VCaP (cell line): Measurements from ENCODE around the gene SMG7.

ENCODE experiments used
- H3K27ac ChIP-seq: fragments of 450-650 bp; 2 replicates; pipeline ENCODE4 v1.5.1; 2017
- TF ChIP-seq, protein P1 (sequence below): fragments of 450-650 bp; conservative IDR thresholded peaks from 2 replicates; pipeline ENCODE4 v1.5.1; 2017; ENCODE audit warnings: mild to moderate bottlenecking, moderate library complexity

SMG7 gene

DNA sequence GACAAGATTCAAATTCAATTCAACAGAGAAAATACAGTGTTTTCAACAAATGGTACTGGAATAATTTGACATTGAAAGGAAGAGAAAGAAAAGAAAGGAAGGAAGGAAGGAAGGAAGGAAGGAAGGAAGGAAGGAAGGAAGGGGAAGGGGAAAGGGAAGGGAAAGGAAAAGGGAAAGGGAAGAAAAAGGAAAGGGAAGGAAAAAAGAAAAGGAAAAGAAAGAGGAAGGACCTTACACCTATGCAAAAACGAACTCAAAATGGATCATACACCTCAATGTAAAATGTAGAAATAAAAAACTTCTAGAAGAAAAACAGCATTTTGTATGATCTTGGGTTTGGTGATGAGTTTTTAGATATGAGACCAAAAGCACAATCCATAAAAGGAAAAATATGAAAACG lies 34.2 kb upstream of the SMG7 start:
- TF ChIP-seq, protein P1, sequence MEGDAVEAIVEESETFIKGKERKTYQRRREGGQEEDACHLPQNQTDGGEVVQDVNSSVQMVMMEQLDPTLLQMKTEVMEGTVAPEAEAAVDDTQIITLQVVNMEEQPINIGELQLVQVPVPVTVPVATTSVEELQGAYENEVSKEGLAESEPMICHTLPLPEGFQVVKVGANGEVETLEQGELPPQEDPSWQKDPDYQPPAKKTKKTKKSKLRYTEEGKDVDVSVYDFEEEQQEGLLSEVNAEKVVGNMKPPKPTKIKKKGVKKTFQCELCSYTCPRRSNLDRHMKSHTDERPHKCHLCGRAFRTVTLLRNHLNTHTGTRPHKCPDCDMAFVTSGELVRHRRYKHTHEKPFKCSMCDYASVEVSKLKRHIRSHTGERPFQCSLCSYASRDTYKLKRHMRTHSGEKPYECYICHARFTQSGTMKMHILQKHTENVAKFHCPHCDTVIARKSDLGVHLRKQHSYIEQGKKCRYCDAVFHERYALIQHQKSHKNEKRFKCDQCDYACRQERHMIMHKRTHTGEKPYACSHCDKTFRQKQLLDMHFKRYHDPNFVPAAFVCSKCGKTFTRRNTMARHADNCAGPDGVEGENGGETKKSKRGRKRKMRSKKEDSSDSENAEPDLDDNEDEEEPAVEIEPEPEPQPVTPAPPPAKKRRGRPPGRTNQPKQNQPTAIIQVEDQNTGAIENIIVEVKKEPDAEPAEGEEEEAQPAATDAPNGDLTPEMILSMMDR, result no peak
- no peak overlapping the region for H3K27ac ChIP-seq

DNA sequence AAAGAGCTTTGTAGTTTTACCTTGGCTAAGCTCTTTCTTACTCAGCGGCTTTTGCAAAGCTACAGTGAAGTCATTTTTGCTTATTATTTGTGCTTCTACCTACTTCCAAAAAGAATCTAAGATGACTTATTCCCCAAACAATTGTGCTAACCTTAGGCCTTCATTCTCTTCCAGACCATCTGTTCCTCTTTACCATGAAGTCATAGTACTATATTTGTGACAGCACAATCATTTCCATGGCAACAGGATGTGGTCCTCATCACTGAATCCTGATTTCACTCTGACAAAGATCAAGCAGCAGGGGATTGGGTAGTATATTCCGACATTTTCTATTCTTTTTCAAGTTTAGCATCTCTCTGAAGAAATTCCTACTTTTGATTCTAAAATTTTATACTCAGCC lies 29.3 kb upstream of the SMG7 start:
- TF ChIP-seq, protein P1, result no peak

DNA sequence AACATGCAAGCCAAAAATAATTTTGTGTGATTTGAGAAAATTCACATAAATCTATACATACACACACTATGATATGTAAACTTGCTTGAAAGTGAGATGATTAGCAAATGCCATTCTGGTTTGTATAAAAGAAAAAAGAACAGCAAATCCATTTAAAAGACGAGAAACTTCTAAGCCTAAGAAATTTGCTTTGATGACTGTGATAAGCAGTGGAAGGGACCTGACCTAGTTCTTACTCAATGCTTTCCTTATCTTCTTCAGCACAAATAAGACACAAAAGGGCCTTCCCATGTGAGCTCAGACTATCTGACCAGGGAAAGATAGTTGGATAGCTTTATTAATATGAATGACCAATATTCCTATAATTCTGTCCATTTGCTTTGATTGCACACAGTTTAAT lies 28.8 kb upstream of the SMG7 start:
- H3K27ac ChIP-seq, result no peak overlapping the region
- TF ChIP-seq, protein P1, result no peak

More for the DNA sequence above, 29.3 kb upstream of the SMG7 start:
- no peak overlapping the region for H3K27ac ChIP-seq

DNA sequence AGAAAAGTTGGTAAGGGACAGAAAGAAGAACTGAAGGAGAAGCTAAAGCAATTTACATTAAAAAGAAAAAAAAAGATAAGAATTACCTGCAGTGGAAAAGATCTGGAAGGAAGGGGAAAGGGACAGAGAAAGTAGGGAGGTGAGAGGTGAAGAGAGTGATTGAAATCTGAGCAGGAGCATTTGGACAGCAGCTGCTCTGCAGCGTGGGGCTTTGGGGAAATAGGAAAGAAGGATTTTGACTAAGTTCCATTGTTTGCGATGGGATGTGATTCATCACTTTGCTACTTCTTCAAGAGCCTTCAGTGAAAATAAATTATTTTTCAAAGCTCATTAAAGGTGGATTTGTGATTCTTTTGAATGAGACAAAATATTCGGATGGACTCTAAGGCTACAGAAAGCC lies 28.1 kb upstream of the SMG7 start:
- no peak overlapping the region for H3K27ac ChIP-seq
- TF ChIP-seq, protein P1, result no peak

DNA sequence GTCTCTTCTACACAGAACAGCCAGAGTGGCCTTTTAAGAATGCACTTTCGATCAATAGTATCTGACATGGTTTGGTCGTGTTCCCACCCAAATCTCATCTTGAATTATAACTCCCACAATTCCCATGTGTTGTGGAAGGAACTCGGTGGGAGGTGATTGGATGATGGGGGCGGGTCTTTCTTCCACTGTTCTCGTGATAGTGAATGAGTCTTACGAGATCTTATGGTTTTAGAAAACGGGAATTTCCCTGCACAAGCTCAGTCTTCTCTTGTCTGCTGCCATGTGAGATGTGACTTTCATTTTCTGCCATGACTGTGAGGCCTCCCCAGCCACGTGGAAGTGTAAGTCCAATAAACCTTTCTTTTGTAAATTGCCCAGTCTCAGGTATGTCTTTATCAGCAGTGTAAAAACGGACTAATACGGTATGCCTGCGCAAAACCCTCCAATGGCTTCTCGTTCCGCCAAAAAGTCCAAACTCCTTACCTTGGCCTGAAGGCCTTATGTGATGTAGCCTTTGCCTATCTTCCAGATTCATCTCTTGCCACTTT lies 23.0 kb upstream of the SMG7 start:
- TF ChIP-seq, protein P1, result no peak
- H3K27ac ChIP-seq, result no peak overlapping the region

DNA sequence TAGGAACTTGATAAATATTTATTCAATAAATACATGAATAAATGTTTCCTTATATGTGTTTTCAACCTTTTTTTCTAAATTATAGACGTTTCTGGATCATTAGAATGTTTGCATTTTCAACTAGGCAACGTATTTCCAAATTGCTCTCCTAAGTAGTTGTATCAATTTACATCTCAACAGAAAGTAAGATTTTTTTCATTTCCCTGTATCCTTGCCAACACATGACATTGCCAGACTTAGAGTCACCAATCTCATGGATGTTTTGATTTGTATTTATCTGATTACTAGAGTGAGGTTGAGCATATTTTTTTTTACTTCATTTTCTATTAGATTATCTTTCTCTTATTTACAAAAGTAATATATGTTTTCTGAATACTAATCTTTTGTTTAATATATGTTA lies 22.2 kb upstream of the SMG7 start:
- H3K27ac ChIP-seq, result no peak overlapping the region
- TF ChIP-seq, protein P1, result no peak

DNA sequence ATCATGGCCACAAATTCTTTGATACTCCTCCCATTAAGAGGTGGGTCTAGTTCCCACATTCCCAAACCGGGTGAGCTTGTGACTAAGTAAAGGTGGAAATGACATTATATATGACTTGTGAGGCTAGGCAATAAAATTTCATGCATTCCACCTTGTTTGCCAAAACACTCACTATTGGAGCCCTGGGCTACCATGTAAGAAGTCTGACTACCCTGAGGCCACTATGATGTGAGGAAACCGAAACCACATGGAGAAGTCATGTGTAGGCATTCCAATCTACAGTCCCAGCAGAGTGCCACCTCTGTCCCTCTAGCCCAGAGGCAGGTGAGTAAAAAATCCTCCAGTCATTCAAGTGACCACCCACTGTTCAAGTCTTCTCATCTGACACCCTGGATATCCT lies 17.9 kb upstream of the SMG7 start:
- TF ChIP-seq, protein P1, result no peak
- H3K27ac ChIP-seq, result no peak overlapping the region

DNA sequence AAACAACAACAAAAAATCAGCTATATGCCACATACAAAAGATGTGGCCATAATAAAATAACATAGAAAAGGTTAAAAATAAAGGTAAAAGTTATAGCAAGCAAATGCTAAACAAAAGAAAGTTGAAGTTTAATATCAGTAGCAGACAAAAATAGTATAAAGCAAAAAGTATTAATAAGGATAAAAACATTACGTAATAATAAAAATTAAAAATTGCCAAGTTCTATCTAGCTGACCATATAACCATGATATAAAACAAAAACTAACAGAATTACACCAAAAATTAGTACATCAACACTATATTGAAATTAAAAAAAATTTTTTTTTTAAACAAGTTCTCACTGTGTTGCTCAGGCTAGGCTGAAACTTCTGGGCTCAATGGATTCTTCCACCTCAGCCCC lies 15.5 kb upstream of the SMG7 start:
- no peak overlapping the region for H3K27ac ChIP-seq
- TF ChIP-seq, protein P1, result no peak
